Activated T-helper 1 cell treated with anti-CD3 and anti-CD28 coated beads, Interleukin-12 subunit alpha, Interleukin-12 subunit beta, Interleukin-2, Interleukin-4 antibody, amounts not matched to agents 30 ng/mL and 10 ng/mL and 1 ng/mL, durations not matched to agents 14 hours and 24 hours and 36 hours (primary cell): ENCODE data around the gene COG4. TPM values are rescaled to one million over a fixed set of nuclear protein-coding genes. Genes with fewer than 3 reads are reported as not detected.

Experiments used
- total RNA-seq: library from RNA; stranded (reverse); gene quantifications from 2 replicates; pipeline ENCODE4 v1.2.3, GENCODE V29; 2022

Gene COG4
- total RNA-seq, 1 donor from 2014 or later, result 44.1 TPM

Other genes starting within 250 kb of the COG4 start
- gene AARS1, start 234.0 kb downstream of the COG4 start, total RNA-seq, result 109 and 111 TPM in 2 replicates
- 28.0 and 31.2 TPM in 2 replicates for gene DDX19B, start 224.4 kb downstream of the COG4 start, total RNA-seq
- 66.6 and 70.3 TPM in 2 replicates for gene DDX19A, start 176.7 kb downstream of the COG4 start, total RNA-seq
- 35.6 and 37.7 TPM in 2 replicates for gene ST3GAL2, start 84.5 kb downstream of the COG4 start, total RNA-seq
- gene FCSK, start 69.0 kb downstream of the COG4 start, total RNA-seq, result 19.7 and 21.0 TPM in 2 replicates
- gene SF3B3, start 262 bp upstream of the COG4 start, total RNA-seq, result 532 and 545 TPM in 2 replicates
- gene IL34, start 123.0 kb upstream of the COG4 start, total RNA-seq, result not detected in 2 replicates
- gene MTSS2, start 162.5 kb upstream of the COG4 start, total RNA-seq, result 2.0 and 3.5 TPM in 2 replicates